ENCODE data around the gene ARHGEF28. TPM values are rescaled to one million over a fixed set of nuclear protein-coding genes. Genes with fewer than 3 reads are reported as not detected.

Gene ARHGEF28
- total and polyA plus RNA-seq, 2 of the 13 experiments (the other 11 are each of a cell fraction or from before 2014, with no cell fraction given) = 17.4 to 34.1 TPM

- peaks cover 6 to 32% of the 10 kb centered on the region in 2 experiments for H3K36me3 ChIP-seq (replicated peaks in 1 of 2; ENCODE audit: control insufficient read depth in 1 of 2, insufficient read depth in 2 of 2, low read length in 2 of 2)
- H3K9me3 ChIP-seq (ENCODE audit: low read length) = no peaks in the 10 kb centered on the region
- H2AFZ ChIP-seq (ENCODE audit: low read length) = no peak overlapping the region
- BruUV-seq (replicated peaks) = no TSS peak
- WGBS (ENCODE audit: low lambda C conversion rate) = 0% methylated on average over 1 of the region's 1 CpG
- H3K4me2 ChIP-seq (ENCODE audit: low read depth, low read length) = peak overlapping the region; percentile 65
- in situ Hi-C loops (cut with HindIII; ENCODE audit: extremely low pct_ligation_motif_present, low pct_unique_long_range_greater_than_20kb) = no loop called here
- CTCF ChIA-PET (ENCODE audit: low intra/inter-chr PET ratio, low total read pairs) = no interaction called here
- intact Hi-C loops (cut with micrococcal nuclease; ENCODE audit: unreplicated experiment) = loop anchor here (5.0 kb wide), 1 partner anchor 34 kb away; no protein-coding TSS in a partner anchor
- no peaks in the 10 kb centered on the region for H3K27me3 ChIP-seq (ENCODE audit: control insufficient read depth in 1 of 2, insufficient read depth in 2 of 2, low read length in 2 of 2)
- POLR2A ChIA-PET = interaction anchor here (1.1 to 3.4 kb wide), 6 partner anchors 11 to 279 kb away, joined by 3 to 45 read pairs (median 4); partner anchors contain the start of gene ARHGEF28
- H3K4me1 ChIP-seq (ENCODE audit: insufficient read depth, low read length) = peaks cover 86% of the 10 kb centered on the region
- H3K27ac ChIP-seq (ENCODE audit: extremely low read length, insufficient read depth, low read length) = peak overlapping the region; percentile 83
- peak overlapping the region; percentile 65; the same call in 1 of the 2 replicates for H3K9ac ChIP-seq (ENCODE audit: insufficient read depth, low read depth, low read length)
- peak; percentile 90 for ATAC-seq
- H4K20me1 ChIP-seq (ENCODE audit: insufficient read depth, low read length) = no peaks in the 10 kb centered on the region
- H3K79me2 ChIP-seq (ENCODE audit: insufficient read depth, low read length) = peaks cover 88% of the 10 kb centered on the region
- DNase-seq (ENCODE audit: low spot score) = peak; percentile 96
- peak overlapping the region in 2 of 3 experiments; percentile 37 to 41; a peak in 2 of 6 replicates for H3K4me3 ChIP-seq (replicated peaks in 1 of 3; ENCODE audit: insufficient read depth in 1 of 3, low read depth in 2 of 3, low read length in 3 of 3)
- peak; percentile 89 for FAIRE-seq
- TF ChIP-seq RAD21 (CRISPR knock-in tag; IDR thresholded peaks at IDR 0.05) = no peak
- peak; percentile 61; the same call in 1 of the 2 replicates for TF ChIP-seq IRF2 (CRISPR knock-in tag; IDR thresholded peaks at IDR 0.05)
- TF ChIP-seq TBX3 (IDR thresholded peaks at IDR 0.05; ENCODE audit: borderline replicate concordance) = peak; percentile 53; the same call in 1 of the 2 replicates
- TF ChIP-seq BORCS8-MEF2B (CRISPR knock-in tag; IDR thresholded peaks at IDR 0.05) = no peak
- TF ChIP-seq MTF2 (CRISPR knock-in tag; IDR thresholded peaks at IDR 0.05; ENCODE audit: borderline replicate concordance) = no peak
- TF ChIP-seq ZMYM4 (CRISPR knock-in tag; IDR thresholded peaks at IDR 0.05) = peak; percentile 38; the same call in 1 of the 2 replicates
- TF ChIP-seq ZNF3 (CRISPR knock-in tag; IDR thresholded peaks at IDR 0.05) = 0 out of 2 replicates have a peak, but pooled peaks have one; percentile 67
- peak in 1 of 2 experiments; percentile 88; a peak in 2 of 4 replicates for TF ChIP-seq EP300 (IDR thresholded peaks at IDR 0.05; ENCODE audit: low read depth in 2 of 2, low read length in 2 of 2)
- TF ChIP-seq EP300 (CRISPR knock-in tag; IDR thresholded peaks at IDR 0.05; ENCODE audit: borderline replicate concordance) = peak; percentile 78
- TF ChIP-seq ATF4 (CRISPR knock-in tag; IDR thresholded peaks at IDR 0.05) = peak in 1 of 2 experiments; percentile 74; a peak in 2 of 4 replicates
- peak; percentile 90 for TF ChIP-seq RXRB (CRISPR knock-in tag; IDR thresholded peaks at IDR 0.05; ENCODE audit: borderline replicate concordance)
- no peak for TF ChIP-seq PRMT3 (CRISPR knock-in tag; IDR thresholded peaks at IDR 0.05; ENCODE audit: borderline replicate concordance, low read depth)
- TF ChIP-seq HOXA3 (CRISPR knock-in tag; IDR thresholded peaks at IDR 0.05) = 0 out of 2 replicates have a peak, but pooled peaks have one; percentile 36
- TF ChIP-seq ZNF784 (CRISPR knock-in tag; IDR thresholded peaks at IDR 0.05; ENCODE audit: borderline replicate concordance) = no peak
- 0 out of 2 replicates have a peak, but pooled peaks have one; percentile 47 for TF ChIP-seq KMT2B (CRISPR knock-in tag; IDR thresholded peaks at IDR 0.05)
- 0 out of 2 replicates have a peak, but pooled peaks have one; percentile 34 for TF ChIP-seq ZBTB43 (CRISPR knock-in tag; conservative IDR thresholded peaks at IDR 0.05)
- TF ChIP-seq PAXIP1 (CRISPR knock-in tag; conservative IDR thresholded peaks at IDR 0.05) = peak; percentile 90
- peak; percentile 52 for TF ChIP-seq ASH2L (IDR thresholded peaks at IDR 0.05; ENCODE audit: insufficient read length, low read depth, low read length)
Observed at GRCh38 chr5:73823508-73823925, 197.5 kb downstream of the ARHGEF28 start.
